HCT116 (cell line): ENCODE data around the gene CDH23. TPM values are rescaled to one million over a fixed set of nuclear protein-coding genes. Genes with fewer than 3 reads are reported as not detected.

Source experiments
- CEBPB ChIP-seq: IDR thresholded peaks from 2 replicates; pipeline ENCODE4 v1.6.1; 2012; ENCODE audit warnings: low read depth
- CTCF ChIP-seq, 3 experiments: fragments of 200-600 bp in 1 of 3; sonication (generic) in 1 of 3; IDR thresholded peaks in 2 of 3; conservative IDR thresholded peaks in 1 of 3; 2 replicates each; pipeline ENCODE4 v1.5.1; 2012 to 2017; ENCODE audit warnings: low read depth in 2 of 3, low read length in 2 of 3, antibody characterized with exemption in 1 of 3, borderline replicate concordance in 1 of 3, control low read depth in 1 of 3, mild to moderate bottlenecking in 1 of 3, mixed read lengths in 1 of 3, mixed run types in 1 of 3, moderate library complexity in 1 of 3; ENCODE audit not compliant: insufficient read depth in 1 of 3
- EGR1 ChIP-seq: IDR thresholded peaks from 2 replicates; pipeline ENCODE4 v1.6.1; 2012; ENCODE audit warnings: low read depth
- ELF1 ChIP-seq: IDR thresholded peaks from 2 replicates; pipeline ENCODE4 v1.6.1; 2012; ENCODE audit warnings: low read depth, borderline replicate concordance
- EZH2phosphoT487 ChIP-seq: fragments of 200-600 bp; IDR thresholded peaks from 2 replicates; pipeline ENCODE4 v1.6.1; 2018; ENCODE audit warnings: antibody characterized with exemption, borderline replicate concordance
- FOSL1 ChIP-seq: IDR thresholded peaks from 2 replicates; pipeline ENCODE4 v1.6.1; 2012; ENCODE audit warnings: low read depth
- POLR2A ChIP-seq: IDR thresholded peaks from 2 replicates; pipeline ENCODE4 v1.7.0; 2011; ENCODE audit warnings: borderline replicate concordance; ENCODE audit not compliant: insufficient read depth, insufficient read length; ENCODE audit errors: extremely low read depth
- POLR2AphosphoS5 ChIP-seq: IDR thresholded peaks from 2 replicates; pipeline ENCODE4 v1.6.1; 2011; ENCODE audit warnings: mild to moderate bottlenecking, low read depth, low read length, moderate library complexity
- SP1 ChIP-seq: IDR thresholded peaks from 2 replicates; pipeline ENCODE4 v1.6.1; 2012; ENCODE audit warnings: low read depth
- SRF ChIP-seq: IDR thresholded peaks from 2 replicates; pipeline ENCODE4 v1.6.1; 2012; ENCODE audit warnings: low read depth
- YY1 ChIP-seq: IDR thresholded peaks from 2 replicates; pipeline ENCODE4 v1.6.1; 2011; ENCODE audit warnings: low read length, low read depth, moderate library complexity, mild to moderate bottlenecking; ENCODE audit not compliant: insufficient replicate concordance; ENCODE audit errors: extremely low read depth
- ZBTB33 ChIP-seq: IDR thresholded peaks from 2 replicates; pipeline ENCODE4 v1.6.1; 2011; ENCODE audit warnings: mild to moderate bottlenecking, low read length, moderate library complexity; ENCODE audit not compliant: insufficient replicate concordance; ENCODE audit errors: extremely low read depth
- ZNF274 ChIP-seq: fragments of 200-500 bp; sonication (Bioruptor generic); IDR thresholded peaks from 2 replicates; pipeline ENCODE4 v1.6.1; 2014; ENCODE audit warnings: mild to moderate bottlenecking, low read depth, low read length, inconsistent platforms
- total RNA-seq: library from RNA; stranded (reverse); gene quantifications from one replicate; pipeline ENCODE4 v1.2.1, GENCODE V29; 2021; ENCODE audit not compliant: unreplicated experiment

CDH23 gene
- total RNA-seq, 1 experiment from 2014 or later = not detected

- TF ChIP-seq ZBTB33 (no peak), EGR1 (no peak), SRF (no peak), ELF1 (no peak), FOSL1 (no peak), EZH2phosphoT487 (no peak), SP1 (no peak), ZNF274 (no peak), CTCF (IDR thresholded peaks at IDR 0.05 in 2 of 3, conservative IDR thresholded peaks at IDR 0.05 in 1 of 3; ENCODE audit: borderline replicate concordance in 1 of 3, insufficient read depth in 1 of 3, low read depth in 2 of 3, low read length in 2 of 3) (no peak), POLR2A (no peak), CEBPB (no peak), YY1 (no peak), POLR2AphosphoS5 (no peak)
- TF ChIP-seq, all 23 proteins: peak for 0
These were observed 270.1 kb downstream of the CDH23 start (continued) for GRCh38 chr10:71666639-71667386.
